GM19043 (cell line): ENCODE results near the gene CBLL1.

Experiments used
- ATAC-seq: cut with Tn5 transposase; IDR thresholded peaks from one replicate; pipeline ENCODE4 v1.9.1; 2021; ENCODE audit warnings: low read depth; ENCODE audit not compliant: unreplicated experiment

CBLL1 gene

DNA sequence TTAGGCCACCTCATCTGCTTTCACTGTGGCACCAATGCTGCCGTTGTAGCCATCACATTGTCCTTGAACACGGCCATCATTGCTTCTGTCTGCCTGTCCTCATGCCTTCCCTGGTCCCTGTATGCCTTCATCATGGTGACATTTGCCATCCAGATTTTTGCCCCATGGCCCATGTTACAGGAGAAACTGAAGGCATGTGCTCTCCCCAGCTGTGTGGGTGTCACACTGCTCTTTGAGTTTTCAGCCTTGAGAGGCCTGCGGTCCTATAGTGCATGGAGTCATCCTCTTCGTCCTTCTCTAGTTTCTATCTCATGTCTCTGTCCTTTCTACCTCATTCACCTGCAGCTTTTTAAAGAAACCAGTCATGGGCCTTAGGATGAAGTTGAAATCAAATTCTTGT is 65.2 kb downstream of the CBLL1 start:
- ATAC-seq = no peak

DNA sequence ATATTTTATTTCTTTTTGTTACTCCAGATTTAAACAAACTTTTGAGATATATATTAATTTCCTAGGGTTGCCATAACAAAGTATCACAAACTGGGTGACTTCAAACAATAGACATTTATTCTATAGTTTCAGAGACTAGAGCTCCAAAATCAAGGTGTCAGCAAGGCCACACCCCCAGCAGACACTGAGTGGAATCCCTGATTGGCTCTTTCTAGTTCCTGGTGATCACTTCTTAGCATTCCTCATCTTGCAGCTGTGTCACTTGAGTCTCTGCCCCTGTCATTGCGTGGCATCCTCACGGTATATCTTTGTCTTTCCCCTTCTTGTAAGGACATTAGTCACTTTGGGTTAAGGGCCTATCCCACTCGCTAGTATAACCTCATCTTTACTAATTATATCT is 66.7 kb downstream of the CBLL1 start:
- no peak for ATAC-seq
